ENCODE results near the gene MST1.

The MST1 gene

DNA sequence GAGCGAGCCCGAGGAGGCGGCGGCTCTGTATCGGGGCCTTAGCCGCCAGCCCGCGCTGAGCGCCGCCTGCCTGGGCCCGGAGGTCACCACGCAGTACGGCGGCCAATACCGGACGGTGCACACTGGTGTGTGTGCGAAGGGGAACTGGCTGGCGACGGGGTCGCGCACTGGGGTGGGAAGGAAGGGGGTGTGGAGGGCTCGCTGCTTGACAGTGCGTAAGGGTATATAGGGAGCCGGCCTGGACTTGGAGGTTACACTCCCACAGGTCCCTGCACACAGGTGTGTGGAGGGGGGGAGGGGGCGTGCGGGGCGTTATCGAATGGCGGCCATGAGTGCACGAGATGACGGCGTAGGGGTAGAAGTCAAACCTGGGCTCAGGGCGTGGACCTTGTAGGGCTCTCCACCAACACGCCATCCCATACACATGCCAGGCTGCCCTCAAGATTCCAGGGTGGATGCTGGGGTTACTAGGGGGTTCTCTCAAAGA, 14.7 kb downstream of the MST1 start:
- DNase-seq (ENCODE audit: low read depth in 2 of 2), result no peak

DNA sequence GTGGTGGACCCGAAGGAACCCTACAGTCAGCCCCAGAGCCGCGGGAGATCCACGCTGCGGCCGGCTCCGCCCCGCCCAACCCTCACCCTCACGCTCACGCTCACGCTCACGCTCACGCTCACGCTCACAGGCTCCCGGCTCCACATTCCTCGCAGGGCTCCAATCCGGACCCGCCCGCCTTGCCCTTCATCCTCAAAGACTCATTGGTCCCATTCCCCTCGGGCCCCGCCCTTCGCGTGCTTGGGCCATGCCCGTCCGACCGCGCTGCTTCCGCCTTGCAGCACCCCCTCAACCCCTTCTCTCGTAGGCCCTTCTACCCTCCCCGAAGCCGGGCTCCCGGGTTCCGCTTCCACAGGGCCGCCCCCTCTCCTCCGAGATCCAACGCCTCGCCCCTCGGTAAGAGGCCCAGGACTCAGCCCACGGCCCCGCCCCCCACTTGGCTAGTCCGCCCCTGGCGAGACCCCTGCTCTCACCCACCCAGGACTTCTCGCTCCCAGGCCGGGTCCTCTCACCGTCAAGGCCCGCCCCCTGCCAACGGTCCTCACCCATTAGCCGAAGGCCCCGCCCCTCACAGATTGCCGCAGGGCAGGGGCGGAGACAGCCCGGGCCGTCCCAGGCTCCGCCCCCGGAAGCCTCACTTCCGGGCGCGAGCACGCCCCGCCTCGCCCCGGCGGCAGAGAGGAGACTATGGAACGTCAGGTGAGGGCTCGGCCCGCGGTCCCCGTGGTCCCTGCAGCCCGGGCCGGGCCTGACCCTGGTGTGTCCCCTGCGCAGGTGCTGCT, 15.4 kb downstream of the MST1 start, which contains the start of gene APEH:
TSS of gene APEH (plus strand) at position 637 of the 782 bp plus-strand sequence. CDS start at position 688, 51 bp downstream.
- peak; percentile 96 to 99 for DNase-seq (ENCODE audit: low read depth in 2 of 2)

DNA sequence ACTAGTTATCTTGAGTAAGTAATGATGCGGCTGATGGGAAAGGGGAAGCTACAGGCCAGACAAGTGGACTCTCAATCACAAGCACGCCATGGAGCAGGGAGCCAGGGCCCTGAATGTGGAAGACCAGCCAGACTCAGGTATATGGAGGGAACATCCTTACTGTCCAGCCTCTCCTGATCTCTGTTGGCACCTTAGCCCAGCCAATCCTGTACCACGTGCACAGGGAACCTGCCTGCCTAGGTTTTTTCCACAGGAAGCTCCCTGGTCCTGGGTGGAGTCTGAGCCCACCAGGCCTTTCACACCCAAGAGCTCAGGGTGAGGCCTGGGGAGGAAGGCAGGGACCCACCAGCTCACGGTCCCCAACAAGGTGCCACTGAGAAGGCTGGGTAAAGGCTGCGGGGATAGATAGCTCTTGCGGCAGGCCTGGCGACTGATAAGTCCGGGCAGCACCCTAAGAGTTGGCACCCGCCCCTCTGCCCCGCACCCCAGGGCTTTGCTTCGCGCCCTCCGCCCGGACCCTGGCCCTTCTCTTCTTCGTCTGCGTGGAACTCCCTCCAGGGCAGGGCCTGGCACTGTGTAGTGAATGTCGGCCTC, 16.1 kb downstream of the MST1 start:
- DNase-seq (ENCODE audit: low read depth in 2 of 2), result no peak

DNA sequence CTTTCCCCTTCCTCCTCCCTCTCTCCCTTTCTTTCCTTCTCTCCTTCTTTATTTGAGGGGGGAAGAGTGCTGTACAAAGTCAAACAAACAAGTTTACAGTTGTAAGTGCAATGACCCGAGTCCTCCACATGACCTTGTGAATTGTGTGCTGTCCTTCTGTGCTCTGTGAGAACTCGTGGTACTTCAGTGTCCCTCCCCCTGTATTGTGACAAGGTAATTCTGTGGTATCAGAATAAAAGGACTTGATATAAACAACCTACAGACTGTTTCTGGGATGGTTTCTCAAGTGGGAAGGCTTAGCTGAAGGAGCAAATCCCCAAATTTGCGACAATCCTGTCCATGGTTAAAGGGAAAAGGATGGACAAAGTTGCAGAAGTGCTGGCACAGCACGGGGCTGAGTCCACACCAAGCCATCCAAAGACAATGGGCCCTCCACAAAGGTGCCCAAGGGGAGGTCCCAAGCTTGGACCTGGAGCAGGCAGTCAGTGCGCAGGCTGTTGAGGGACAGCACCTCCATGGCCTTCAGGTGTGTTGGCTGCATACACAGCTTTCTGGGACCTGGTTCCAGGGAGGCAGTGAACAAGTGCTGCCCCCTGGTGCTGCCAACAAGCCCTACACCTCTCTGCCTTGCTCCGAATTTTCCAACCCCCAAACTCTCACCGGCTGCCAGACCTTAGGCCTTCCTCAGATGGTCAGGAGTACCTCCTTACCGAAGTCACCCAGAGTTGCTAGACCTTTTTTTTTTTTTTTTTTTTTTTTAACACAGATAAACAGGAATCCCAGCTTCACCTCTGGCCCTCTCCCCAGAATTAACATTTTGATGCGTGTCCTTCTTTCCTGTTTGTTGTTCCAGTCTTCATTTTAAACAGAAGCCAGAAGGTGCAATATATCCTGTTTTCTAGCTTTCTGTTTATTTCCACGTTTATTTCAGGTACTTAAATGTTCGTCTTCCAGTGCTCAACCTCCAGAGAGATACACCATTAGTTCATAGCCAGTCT, 17.7 kb downstream of the MST1 start:
- DNase-seq (ENCODE audit: low read depth in 2 of 2), result peak; percentile 63 to 67

DNA sequence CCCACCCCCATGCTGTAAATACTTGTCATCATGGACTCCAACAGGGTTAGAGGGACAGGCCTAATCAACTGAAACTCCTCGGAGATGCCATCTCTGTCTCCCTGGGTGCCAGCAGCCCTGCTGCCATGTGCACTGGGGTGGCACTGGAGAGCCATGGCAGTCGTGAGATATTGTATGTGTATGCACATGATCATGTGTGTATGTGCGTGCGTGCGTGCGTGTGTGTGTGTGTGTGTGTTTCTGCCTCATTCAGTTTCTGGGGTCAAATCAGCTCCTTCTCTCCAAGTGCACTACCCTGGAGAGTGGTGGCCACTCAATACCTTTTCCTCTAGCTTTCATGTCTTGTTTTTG, 18.4 kb downstream of the MST1 start:
- DNase-seq (ENCODE audit: low read depth in 2 of 2), result no peak

DNA sequence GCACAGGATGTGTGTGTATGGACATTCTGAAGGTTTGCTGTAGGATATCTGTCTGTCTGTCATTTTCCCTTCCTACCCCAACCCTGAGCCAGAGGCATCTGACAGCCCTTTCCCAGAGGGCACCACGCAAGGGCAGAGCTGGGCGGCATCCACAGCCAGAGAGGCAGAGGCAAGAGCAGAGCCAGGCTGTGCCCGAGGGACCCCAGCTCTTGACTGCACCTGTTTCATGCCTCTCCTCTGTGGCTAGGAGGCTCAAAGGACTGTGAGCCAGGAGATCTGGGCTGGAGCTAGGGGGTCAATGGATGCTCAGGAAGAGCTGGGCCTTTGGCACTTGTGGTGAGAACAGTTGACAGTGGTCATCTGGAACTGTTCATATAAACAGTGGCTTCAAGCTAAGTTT, 19.9 kb downstream of the MST1 start:
- no peak for DNase-seq (ENCODE audit: low read depth in 2 of 2)

DNA sequence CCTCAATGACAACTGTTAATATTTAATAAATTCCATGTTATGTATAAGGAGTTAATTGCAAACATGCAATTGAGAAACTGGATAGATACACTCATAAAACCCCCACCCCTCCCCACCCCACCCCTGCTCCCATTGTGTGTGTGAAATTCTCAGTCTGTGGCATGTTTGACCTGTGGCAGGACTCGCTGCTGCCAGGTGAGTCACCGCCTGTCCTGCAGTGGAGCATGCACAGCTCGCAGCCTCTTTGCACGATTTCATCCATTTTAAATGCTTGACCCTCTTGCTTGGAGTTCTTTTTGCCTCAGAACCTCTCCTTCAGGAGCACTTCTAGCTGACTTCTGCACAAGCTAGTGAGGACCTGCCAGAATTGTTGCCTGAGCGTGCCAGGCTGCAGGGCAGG, 20.4 kb downstream of the MST1 start:
- DNase-seq (ENCODE audit: low read depth in 2 of 2), result no peak

DNA sequence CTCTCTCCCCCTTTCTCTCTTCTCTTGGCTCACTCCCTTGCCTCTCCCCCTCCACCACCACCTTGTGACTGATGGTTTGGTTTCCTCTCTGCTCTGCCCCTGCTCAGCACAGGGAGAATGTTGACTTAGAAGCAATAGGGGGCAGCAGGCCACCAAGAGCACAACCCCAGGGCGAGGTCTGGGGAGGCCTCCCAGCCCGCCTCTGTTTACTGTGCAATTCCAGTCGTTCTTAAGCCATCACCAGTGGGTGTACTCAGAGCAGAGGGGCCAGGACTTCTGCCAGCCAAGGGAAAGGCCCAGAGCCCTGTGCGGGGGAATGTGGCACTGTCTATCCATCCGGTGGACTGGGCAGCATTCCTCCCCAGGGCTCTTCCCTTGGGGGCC, 20.9 kb downstream of the MST1 start:
- DNase-seq (ENCODE audit: low read depth in 2 of 2), result no peak

DNA sequence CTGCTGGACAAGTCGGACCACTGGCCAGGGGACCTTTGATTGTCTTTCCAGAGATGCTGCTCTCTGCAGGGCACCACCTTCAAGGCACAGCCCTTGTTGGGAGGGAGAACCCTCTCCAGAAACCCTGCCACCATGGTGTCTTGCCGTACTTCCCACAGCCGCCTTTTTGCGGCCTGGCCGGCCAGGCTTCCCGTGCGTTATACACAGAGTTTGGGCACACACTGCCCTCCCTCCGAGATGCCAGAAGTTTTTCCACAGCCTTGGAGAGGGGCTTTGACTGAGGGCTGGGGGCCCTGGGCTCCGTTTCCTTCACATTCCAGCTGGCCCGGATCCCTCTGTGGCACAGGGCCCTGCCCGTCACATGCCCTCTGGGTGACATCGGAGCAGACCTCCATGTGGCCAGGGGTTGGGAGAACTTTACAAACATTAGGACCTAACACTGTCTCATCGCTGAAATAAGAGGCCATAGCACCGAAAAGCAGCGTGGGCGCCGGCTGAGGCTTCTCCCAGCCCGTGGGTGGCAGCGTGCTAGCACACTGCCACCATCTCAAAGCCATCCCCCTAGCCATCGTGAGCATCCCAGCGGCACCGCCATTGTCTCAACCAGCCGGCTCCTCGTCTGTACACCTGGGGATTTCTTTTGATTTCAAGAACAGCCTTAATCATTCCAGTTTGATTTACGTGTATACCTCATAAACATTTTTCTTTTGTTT, 21.4 kb downstream of the MST1 start:
- DNase-seq (ENCODE audit: low read depth in 2 of 2), result no peak

DNA sequence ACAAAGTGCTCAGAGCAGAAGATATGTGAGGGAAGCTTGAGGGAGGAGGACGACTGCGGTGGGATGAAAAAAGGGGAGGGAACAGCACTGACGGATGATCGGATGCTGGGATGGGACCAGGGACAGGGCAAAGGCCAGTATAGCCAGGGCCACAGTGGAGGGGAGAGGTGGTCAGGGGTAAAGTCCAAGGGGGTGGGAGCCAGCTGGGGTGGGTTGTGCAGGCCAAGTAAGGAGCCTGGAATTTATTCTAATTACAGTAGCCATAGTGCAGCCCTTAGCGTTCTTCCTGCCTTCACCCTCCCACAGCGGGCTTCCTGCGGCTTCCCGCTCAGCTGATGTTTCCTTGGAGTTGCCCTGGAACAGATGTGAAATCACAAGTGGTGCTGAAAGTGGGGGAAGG, 22.7 kb downstream of the MST1 start:
- no peak for DNase-seq (ENCODE audit: low read depth in 2 of 2)

DNA sequence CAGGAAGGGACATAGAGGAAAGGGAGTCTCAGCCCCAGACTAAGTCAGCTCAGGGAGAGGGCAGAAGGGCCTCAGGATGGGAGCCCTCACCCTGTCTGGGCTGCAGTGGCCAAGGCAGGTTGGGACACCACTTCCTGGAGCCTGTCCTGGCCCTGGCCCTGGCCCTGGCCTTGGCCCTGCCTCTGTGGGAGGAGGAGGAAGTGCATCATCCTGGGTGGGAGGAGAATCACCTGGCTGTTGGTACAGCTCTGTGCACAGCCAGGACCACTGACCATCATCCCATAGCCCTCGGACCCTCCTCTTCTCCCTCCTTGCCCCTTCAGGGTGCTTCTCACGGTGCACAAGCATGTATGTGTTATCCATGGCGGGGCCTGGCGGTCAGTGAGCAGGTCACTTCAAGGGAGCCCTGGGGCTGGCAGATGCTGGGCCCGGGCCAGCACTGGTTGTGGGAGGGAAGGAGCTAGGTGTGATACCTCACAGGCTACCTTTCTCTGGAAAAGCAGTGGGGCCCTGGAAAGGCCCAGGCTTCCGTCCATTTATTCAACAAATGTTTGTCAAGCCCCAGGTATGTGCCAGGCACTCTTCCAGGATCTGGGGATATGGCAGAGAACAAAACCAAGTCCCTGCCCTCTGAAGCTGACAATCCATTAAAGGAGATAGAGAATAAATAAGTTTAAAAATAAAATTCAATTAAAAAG, 23.3 kb downstream of the MST1 start:
- DNase-seq (ENCODE audit: low read depth in 2 of 2), result no peak

DNA sequence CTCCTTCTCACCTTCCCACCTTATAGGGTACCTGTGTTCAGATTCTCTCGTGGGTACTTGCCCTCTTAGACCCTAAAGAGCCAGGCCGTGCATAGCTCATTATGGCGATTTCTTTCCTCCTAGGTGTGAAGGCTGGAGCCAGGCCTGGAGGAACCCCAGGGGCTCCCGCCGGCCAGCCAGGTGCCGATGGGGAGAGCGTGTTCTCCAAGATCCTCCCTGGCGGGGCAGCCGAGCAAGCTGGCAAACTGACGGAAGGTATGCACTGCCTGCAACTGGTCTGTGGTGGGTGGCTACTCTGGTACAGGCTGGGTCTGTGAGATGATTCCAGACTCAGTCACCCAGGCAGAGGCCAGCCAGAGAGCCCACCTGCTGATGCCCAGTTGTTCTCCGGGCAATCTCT, 25.0 kb downstream of the MST1 start:
- no peak for DNase-seq (ENCODE audit: low read depth in 2 of 2)

DNA sequence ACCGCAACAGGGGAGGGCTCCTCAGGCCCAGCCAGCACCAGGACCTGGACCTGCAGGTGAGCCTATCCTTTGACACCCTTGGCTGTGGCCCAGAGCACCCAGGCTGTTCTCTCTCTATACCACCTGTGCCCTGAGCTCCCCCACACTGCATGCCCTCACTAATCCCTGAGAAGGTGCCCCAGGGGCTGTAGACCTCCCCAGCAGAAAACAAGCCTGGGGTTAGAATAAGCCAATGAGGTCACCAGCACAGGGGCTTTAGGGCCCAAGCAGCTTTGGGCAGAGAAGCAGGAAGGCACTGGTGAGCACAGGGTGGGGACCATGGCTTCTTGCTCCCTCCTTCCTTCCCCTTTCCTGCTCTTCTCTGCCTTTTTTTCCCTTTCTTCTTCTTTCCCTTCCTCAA, 25.4 kb downstream of the MST1 start:
- no peak for DNase-seq (ENCODE audit: low read depth in 2 of 2)

DNA sequence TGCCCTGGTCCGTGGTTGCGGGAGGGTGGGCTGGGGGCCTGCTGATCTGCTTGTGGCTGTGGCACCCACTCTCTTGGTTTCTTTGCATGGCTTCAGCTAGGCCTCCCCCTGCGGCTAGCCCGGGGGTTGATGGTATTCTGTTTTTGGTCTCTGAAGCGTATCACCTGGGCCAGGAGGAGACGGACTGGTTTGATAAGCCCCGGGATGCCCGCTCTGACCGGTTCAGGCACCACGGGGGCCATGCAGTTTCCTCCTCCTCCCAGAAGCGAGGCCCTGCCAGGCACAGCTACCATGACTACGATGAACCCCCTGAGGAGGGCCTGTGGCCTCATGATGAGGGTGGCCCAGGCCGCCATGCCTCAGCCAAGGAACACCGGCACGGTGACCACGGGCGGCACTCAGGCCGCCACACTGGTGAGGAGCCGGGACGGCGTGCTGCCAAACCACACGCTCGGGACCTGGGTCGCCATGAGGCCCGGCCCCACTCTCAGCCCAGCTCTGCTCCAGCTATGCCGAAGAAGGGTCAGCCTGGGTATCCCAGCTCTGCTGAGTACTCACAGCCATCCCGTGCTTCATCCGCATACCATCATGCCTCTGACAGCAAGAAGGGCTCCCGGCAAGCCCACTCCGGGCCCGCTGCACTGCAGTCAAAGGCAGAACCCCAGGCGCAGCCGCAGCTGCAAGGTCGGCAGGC, 26.4 kb downstream of the MST1 start:
- no peak for DNase-seq (ENCODE audit: low read depth in 2 of 2)

DNA sequence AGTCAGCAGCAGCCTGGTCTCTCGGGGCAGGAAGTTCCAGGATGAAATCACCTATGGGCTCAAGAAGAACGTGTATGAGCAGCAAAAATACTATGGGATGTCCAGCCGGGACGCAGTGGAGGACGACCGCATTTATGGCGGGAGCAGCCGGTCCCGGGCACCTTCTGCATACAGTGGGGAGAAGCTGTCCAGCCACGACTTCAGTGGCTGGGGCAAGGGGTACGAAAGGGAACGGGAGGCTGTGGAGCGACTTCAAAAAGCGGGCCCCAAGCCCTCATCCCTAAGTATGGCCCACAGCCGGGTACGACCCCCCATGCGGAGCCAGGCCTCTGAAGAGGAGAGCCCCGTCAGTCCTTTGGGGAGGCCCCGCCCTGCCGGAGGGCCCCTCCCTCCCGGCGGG, 27.3 kb downstream of the MST1 start:
- DNase-seq (ENCODE audit: low read depth in 2 of 2), result no peak

DNA sequence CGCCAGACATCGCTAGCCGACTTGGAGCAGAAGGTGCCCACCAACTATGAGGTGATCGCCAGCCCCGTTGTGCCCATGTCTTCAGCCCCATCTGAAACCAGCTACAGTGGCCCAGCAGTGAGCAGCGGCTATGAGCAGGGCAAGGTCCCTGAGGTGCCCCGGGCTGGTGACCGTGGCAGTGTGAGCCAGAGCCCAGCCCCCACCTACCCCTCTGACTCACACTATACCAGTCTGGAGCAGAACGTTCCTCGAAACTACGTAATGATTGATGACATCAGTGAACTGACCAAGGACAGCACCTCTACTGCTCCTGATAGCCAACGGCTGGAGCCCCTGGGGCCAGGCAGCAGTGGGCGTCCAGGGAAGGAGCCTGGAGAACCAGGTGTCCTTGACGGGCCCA, 28.0 kb downstream of the MST1 start:
- DNase-seq (ENCODE audit: low read depth in 2 of 2), result no peak

DNA sequence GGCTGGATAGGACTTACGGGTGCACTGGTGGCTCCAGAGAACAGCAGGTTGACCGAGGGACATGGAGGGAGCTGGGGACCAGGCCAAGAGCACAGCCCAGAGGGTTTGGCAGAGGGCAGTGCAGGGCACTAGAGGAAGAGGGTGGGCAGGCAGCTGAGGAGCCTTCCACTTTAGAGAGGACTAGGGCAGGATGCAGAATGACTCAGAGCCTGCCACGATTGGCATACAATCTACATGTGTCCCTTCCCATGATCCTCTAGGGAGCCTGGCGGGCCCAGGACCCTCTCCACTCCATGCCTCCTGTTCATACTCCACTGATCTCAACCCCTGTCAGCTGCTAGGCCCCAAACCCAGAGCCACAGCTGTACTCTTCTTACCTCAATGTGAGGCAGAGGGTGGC, 29.5 kb downstream of the MST1 start:
- DNase-seq (ENCODE audit: low read depth in 2 of 2), result no peak

DNA sequence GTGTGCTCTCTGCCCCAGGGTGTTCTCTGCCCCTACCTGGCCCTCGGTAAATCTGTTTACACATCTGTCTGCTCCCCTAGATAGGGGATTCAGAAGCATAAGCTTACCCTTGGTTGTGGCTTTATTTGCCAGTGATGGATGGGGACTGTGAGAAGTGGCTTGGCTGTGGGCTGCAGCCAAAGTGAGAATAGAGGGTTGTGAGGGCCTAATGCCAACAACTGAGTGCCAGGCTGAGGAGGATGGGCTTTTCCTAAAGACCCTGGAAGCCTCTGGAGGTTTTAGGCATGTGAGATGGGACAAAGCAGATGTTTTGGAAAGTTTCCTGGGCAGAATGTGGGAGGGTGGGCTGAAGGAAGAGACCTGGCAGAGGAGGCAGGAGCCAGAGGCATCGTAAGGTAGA, 30.6 kb downstream of the MST1 start:
- no peak for DNase-seq (ENCODE audit: low read depth in 2 of 2)

DNA sequence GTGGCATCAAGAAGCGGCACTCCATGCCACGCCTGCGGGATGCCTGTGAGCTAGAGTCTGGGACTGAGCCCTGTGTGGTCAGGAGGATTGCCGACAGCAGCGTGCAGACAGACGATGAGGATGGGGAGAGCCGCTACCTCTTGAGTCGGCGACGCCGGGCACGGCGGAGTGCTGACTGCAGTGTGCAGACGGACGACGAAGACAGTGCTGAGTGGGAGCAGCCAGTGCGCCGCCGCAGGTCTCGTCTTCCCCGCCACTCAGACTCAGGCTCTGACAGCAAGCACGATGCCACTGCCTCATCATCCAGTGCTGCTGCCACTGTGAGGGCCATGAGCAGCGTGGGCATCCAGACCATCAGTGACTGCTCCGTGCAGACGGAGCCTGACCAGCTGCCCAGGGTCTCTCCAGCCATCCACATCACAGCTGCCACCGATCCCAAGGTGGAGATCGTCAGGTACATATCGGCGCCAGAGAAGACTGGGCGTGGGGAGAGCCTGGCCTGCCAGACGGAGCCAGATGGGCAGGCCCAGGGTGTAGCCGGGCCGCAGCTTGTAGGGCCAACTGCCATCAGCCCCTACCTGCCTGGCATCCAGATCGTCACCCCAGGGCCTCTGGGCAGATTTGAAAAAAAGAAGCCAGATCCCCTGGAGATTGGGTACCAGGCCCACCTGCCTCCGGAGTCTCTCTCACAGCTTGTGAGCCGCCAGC, 31.9 kb downstream of the MST1 start:
- no peak for DNase-seq (ENCODE audit: low read depth in 2 of 2)

All from stimulated activated CD4-positive, alpha-beta T cell treated with anti-CD3 and anti-CD28 coated beads, Interleukin-4, amount 100 ng/mL, for 48 hours (primary cell).